B cell (primary cell): ENCODE results near the gene PSTPIP1. TPM values are rescaled to one million over a fixed set of nuclear protein-coding genes. Genes with fewer than 3 reads are reported as not detected.

Source experiments
- ATAC-seq: fragments of 200-7000 bp; cut with Tn5 transposase; one replicate; pipeline ENCODE4 v1.10.0; 2021; ENCODE audit warnings: low read depth, mild to moderate bottlenecking, moderate number of reproducible peaks, moderate library complexity
- CTCF ChIA-PET: fragments of 350-600 bp; sonication (Branson Sonifier 250); formaldehyde crosslinking; loops from one replicate; lab custom pipeline; 2021; ENCODE audit warnings: antibody characterized with exemption, inconsistent platforms; lab: Charles Lee
- POLR2A ChIA-PET: fragments of 350-600 bp; sonication (Branson Sonifier 250); formaldehyde crosslinking; loops from one replicate; lab custom pipeline; 2021; ENCODE audit warnings: antibody characterized with exemption; lab: Charles Lee
- DNase-seq: peaks from one replicate; pipeline ENCODE4 v3.0.0; 2013
- H2AFZ ChIP-seq: 2 replicates; pipeline ENCODE4 v1.6.1; 2012; ENCODE audit warnings: mild to moderate bottlenecking, low read depth, low read length; ENCODE audit not compliant: insufficient read depth, poor library complexity, severe bottlenecking
- H3K27ac ChIP-seq, 2 donors: 1 replicate in 1 of 2; 2 replicates in 1 of 2; pipeline ENCODE4 v1.5.1; 2012 to 2013; ENCODE audit warnings: low read length in 2 of 2, mild to moderate bottlenecking in 2 of 2, moderate library complexity in 1 of 2
- H3K27me3 ChIP-seq, 4 experiments: fragments of 200-600 bp in 1 of 4; sonication (generic) in 1 of 4; replicated peaks in 1 of 4; 1 replicate in 2 of 4; 2 replicates in 2 of 4; pipeline versions ENCODE4 v1.6.1 to v1.7.0; 2013 to 2016; ENCODE audit warnings: low read length in 3 of 4, mild to moderate bottlenecking in 2 of 4, mixed read lengths in 1 of 4, moderate library complexity in 1 of 4; ENCODE audit not compliant: insufficient read depth in 4 of 4, control insufficient read depth in 3 of 4; ENCODE audit errors: control extremely low read depth in 1 of 4
- H3K36me3 ChIP-seq, 2 experiments: replicated peaks in 1 of 2; 1 replicate in 1 of 2; 2 replicates in 1 of 2; pipeline versions ENCODE4 v1.6.1 to v1.7.1; 2013; ENCODE audit warnings: low read length in 1 of 2; ENCODE audit not compliant: insufficient read depth in 2 of 2, control insufficient read depth in 1 of 2; ENCODE audit errors: control extremely low read depth in 1 of 2, extremely low read depth in 1 of 2
- H3K4me1 ChIP-seq, 2 donors: fragments of 200-600 bp in 1 of 2; sonication (generic) in 1 of 2; 1 replicate in 1 of 2; 2 replicates in 1 of 2; pipeline versions ENCODE4 v1.5.1 to v1.6.1; 2013 to 2017; ENCODE audit warnings: low read length in 2 of 2; ENCODE audit not compliant: control insufficient read depth in 2 of 2, insufficient read depth in 2 of 2
- H3K4me2 ChIP-seq: replicated peaks from 2 replicates; pipeline ENCODE3; 2012; ENCODE audit warnings: mild to moderate bottlenecking, low read depth, low read length; ENCODE audit not compliant: poor library complexity, severe bottlenecking
- H3K4me3 ChIP-seq, 5 experiments: fragments of 200-600 bp in 1 of 5; sonication (generic) in 1 of 5; 1 replicate in 3 of 5; 2 replicates in 2 of 5; pipeline versions ENCODE4 v1.5.1 to v1.7.0; 2011 to 2016; ENCODE audit warnings: low read length in 4 of 5, mild to moderate bottlenecking in 4 of 5, low read depth in 2 of 5, control low read depth in 1 of 5, moderate library complexity in 1 of 5; ENCODE audit not compliant: insufficient read depth in 1 of 5; ENCODE audit errors: control extremely low read depth in 1 of 5, extremely low read depth in 1 of 5
- H3K79me2 ChIP-seq: fragments of 200-600 bp; sonication (generic); one replicate; pipeline ENCODE4 v1.6.0; 2016; ENCODE audit warnings: low read length; ENCODE audit not compliant: control insufficient read depth, insufficient read depth
- H3K9ac ChIP-seq: fragments of 200-600 bp; sonication (generic); 2 replicates; pipeline ENCODE4 v1.6.1; 2017; ENCODE audit warnings: mild to moderate bottlenecking, low read length, moderate library complexity
- H3K9me3 ChIP-seq, 3 donors: one replicate each; pipeline versions ENCODE4 v1.6.1 to v1.7.1; 2013; ENCODE audit warnings: low read length in 2 of 3; ENCODE audit not compliant: control insufficient read depth in 2 of 3, insufficient read depth in 1 of 3; ENCODE audit errors: control extremely low read depth in 1 of 3
- H4K20me1 ChIP-seq: 2 replicates; pipeline ENCODE4 v1.6.0; 2012; ENCODE audit warnings: mild to moderate bottlenecking, low read length; ENCODE audit not compliant: insufficient read depth, control insufficient read depth, poor library complexity, severe bottlenecking
- H3K27ac Mint-ChIP-seq: one replicate; pipeline ENCODE4 v1.8.0; 2021; ENCODE audit warnings: mixed read lengths
- H3K27me3 Mint-ChIP-seq: one replicate; pipeline ENCODE4 v1.8.0; 2021; ENCODE audit warnings: mixed read lengths
- H3K4me1 Mint-ChIP-seq: one replicate; pipeline ENCODE4 v1.8.0; 2021; ENCODE audit warnings: mixed read lengths
- H3K4me3 Mint-ChIP-seq: one replicate; pipeline ENCODE4 v1.8.0; 2021; ENCODE audit warnings: mixed read lengths
- H3K9me3 Mint-ChIP-seq: one replicate; pipeline ENCODE4 v1.8.0; 2022; ENCODE audit warnings: mixed read lengths; ENCODE audit not compliant: insufficient read depth
- EZH2 ChIP-seq: IDR thresholded peaks from 2 replicates; pipeline ENCODE4 v1.6.1; 2012; ENCODE audit warnings: borderline replicate concordance, low read depth, mild to moderate bottlenecking, moderate library complexity, low read length; ENCODE audit not compliant: insufficient read depth, poor library complexity, severe bottlenecking
- WGBS: methylation state at CpG from one replicate; pipeline ENCODE4 v1.1.5; 2013; ENCODE audit warnings: missing lambda C conversion rate; ENCODE audit not compliant: insufficient coverage; 5-methylcytosine and 5-hydroxymethylcytosine counted together
- intact Hi-C: fragments of 100-400 bp; cut with micrococcal nuclease; formaldehyde crosslinking; loops from one replicate; pipeline ENCODE4 v1.10.0; 2022
- polyA plus RNA-seq: library from polyadenylated mRNA; depleted of rRNA; stranded (reverse); fragments of >200 nt; gene quantifications from 2 replicates; pipeline ENCODE4 v1.2.3, GENCODE V29; 2012
- total RNA-seq, 2 donors: library from RNA; stranded (reverse); fragments of 120-200 nt in 1 of 2; gene quantifications; 1 replicate in 1 of 2; 2 replicates in 1 of 2; pipeline versions ENCODE4 v1.2.3 to v1.2.4, GENCODE V29; 2013 to 2022
- TF ChIP-seq, protein P1 (sequence below): fragments of 200-600 bp; IDR thresholded peaks from one replicate; pipeline ENCODE4 v1.8.0; 2022; ENCODE audit warnings: antibody characterized with exemption, mild to moderate bottlenecking

The PSTPIP1 gene
- total and polyA plus RNA-seq, 2 donors (not counting 1 experiment from before 2014, with no cell fraction given), result 69.0 to 79.3 TPM

DNA sequence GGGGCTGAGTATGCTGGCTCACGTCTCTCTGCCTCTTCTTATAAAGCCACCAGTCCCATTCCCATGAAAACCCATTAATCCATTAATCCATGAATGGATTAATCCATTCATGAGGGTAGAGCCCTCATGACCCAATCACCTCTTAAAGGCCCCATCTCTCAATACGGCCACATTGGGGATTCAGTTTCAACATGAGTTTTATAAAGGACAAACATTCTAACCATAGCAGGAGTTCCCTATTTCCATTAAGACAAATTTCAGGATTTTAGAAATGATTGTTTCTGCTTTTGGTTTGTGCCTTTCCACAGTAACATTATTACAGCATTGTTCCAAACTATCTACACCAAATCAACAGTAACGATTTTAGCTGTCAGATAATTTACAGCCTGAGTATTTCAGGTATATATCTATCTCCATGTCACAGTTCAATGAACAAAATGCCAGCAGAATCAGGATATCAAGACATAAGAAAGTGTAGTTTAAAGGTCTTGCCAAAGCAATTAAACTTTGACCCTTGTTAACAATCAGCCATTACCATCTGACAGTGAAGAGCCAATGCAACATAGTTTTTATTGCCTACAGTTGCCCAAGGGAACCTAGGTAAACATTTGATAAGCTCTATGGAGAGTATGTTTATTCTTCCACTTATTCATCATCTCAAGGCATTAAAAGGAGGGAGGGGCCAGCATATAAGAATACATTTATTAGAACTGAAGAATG, 72.2 kb downstream of the PSTPIP1 start:
- H3K4me3 Mint-ChIP-seq, result peak overlapping the region; percentile 73
- peaks cover 78% of the 10 kb centered on the region for H3K4me1 Mint-ChIP-seq
- intact Hi-C loops, result loop anchor here (1.0 to 5.0 kb wide), 2 partner anchors 16 to 35 kb away; no protein-coding TSS in a partner anchor
- peaks cover 0 to 21% of the 10 kb centered on the region in 2 experiments for H3K36me3 ChIP-seq
- peak overlapping the region; percentile 51 for H3K9ac ChIP-seq
- H2AFZ ChIP-seq, result peak overlapping the region; percentile 13
- ATAC-seq (no peak), DNase-seq (no peak)
- WGBS, result no CpG with 5 or more reads among the region's 3 CpGs
- H3K27me3 Mint-ChIP-seq, result no peaks in the 10 kb centered on the region
- TF ChIP-seq, protein P1, sequence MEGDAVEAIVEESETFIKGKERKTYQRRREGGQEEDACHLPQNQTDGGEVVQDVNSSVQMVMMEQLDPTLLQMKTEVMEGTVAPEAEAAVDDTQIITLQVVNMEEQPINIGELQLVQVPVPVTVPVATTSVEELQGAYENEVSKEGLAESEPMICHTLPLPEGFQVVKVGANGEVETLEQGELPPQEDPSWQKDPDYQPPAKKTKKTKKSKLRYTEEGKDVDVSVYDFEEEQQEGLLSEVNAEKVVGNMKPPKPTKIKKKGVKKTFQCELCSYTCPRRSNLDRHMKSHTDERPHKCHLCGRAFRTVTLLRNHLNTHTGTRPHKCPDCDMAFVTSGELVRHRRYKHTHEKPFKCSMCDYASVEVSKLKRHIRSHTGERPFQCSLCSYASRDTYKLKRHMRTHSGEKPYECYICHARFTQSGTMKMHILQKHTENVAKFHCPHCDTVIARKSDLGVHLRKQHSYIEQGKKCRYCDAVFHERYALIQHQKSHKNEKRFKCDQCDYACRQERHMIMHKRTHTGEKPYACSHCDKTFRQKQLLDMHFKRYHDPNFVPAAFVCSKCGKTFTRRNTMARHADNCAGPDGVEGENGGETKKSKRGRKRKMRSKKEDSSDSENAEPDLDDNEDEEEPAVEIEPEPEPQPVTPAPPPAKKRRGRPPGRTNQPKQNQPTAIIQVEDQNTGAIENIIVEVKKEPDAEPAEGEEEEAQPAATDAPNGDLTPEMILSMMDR, result no peak
- no peak for TF ChIP-seq EZH2
- H3K4me1 ChIP-seq, result peaks cover 69 to 80% of the 10 kb centered on the region in 2 donors
- H3K27ac Mint-ChIP-seq, result peak overlapping the region; percentile 81
- H3K9me3 ChIP-seq, result no peaks in the 10 kb centered on the region
- H3K79me2 ChIP-seq, result peaks cover 94% of the 10 kb centered on the region
- H3K4me2 ChIP-seq, result peak overlapping the region; percentile 81
- H3K27me3 ChIP-seq, result no peaks in the 10 kb centered on the region
- POLR2A ChIA-PET, result interaction anchor here (0.6 kb wide), 1 partner anchor 16 kb away, joined by 3 read pairs; no protein-coding TSS in a partner anchor
- CTCF ChIA-PET, result interaction anchor here (1.2 to 2.6 kb wide), 4 partner anchors 31 to 430 kb away, joined by 3 to 7 read pairs (median 4); no protein-coding TSS in a partner anchor
- H3K4me3 ChIP-seq, result peak overlapping the region; percentile 1 to 53 (median 16)
- peak overlapping the region; percentile 84 to 89 for H3K27ac ChIP-seq
- no peaks in the 10 kb centered on the region for H3K9me3 Mint-ChIP-seq
- peaks cover 13% of the 10 kb centered on the region for H4K20me1 ChIP-seq
